Measurements from ENCODE around the gene PIGU. TPM values are rescaled to one million over a fixed set of nuclear protein-coding genes. Genes with fewer than 3 reads are reported as not detected.

Gene PIGU
- total and polyA plus RNA-seq, 2 of the 13 experiments (the other 11 are each of a cell fraction or from before 2014, with no cell fraction given) = 45.5 to 231 TPM

- TF ChIP-seq CBX5 (CRISPR knock-in tag; IDR thresholded peaks at IDR 0.05; ENCODE audit: borderline replicate concordance) (peak; percentile 92; the same call in 1 of the 2 replicates), PCBP1 (IDR thresholded peaks at IDR 0.05; ENCODE audit: borderline replicate concordance, low read depth, low read length) (no peak), RAD51 (IDR thresholded peaks at IDR 0.05; ENCODE audit: borderline replicate concordance) (no peak), ZNF430 (CRISPR knock-in tag; IDR thresholded peaks at IDR 0.05) (no peak), ZNF580 (CRISPR knock-in tag; IDR thresholded peaks at IDR 0.05; ENCODE audit: borderline replicate concordance, low read depth) (peak; percentile 93), ZNF33B (CRISPR knock-in tag; IDR thresholded peaks at IDR 0.05) (no peak), ZNF672 (CRISPR knock-in tag; IDR thresholded peaks at IDR 0.05) (no peak), YEATS2 (CRISPR knock-in tag; IDR thresholded peaks at IDR 0.05; ENCODE audit: borderline replicate concordance) (peak; percentile 77; the same call in 1 of the 2 replicates), RFX5 (IDR thresholded peaks at IDR 0.05; ENCODE audit: low read depth, low read length) (peak; percentile 82), ZNF496 (CRISPR knock-in tag; IDR thresholded peaks at IDR 0.05; ENCODE audit: insufficient replicate concordance) (no peak), TAF15 (IDR thresholded peaks at IDR 0.05; ENCODE audit: low read depth, low read length, poor library complexity, severe bottlenecking) (no peak), MBD4 (IDR thresholded peaks at IDR 0.05; ENCODE audit: borderline replicate concordance, low read length) (no peak; the same call in 1 of the 2 replicates), SP1 (IDR thresholded peaks at IDR 0.05) (no peak), SP1 (CRISPR knock-in tag; IDR thresholded peaks at IDR 0.05) (no peak; the same call in 1 of the 2 replicates), ZNF644 (CRISPR knock-in tag; IDR thresholded peaks at IDR 0.05; ENCODE audit: low read depth) (peak; percentile 68), ESRRA (CRISPR knock-in tag; IDR thresholded peaks at IDR 0.05; ENCODE audit: low read depth) (peak; percentile 43; the same call in 1 of the 2 replicates), HOXA7 (CRISPR knock-in tag; IDR thresholded peaks at IDR 0.05) (no peak), PCBP2 (optimal IDR thresholded peaks at IDR 0.05; ENCODE audit: low read depth, low read length, poor library complexity, severe bottlenecking) (no peak), CBFB (CRISPR knock-in tag; IDR thresholded peaks at IDR 0.05) (peak; percentile 55; the same call in 1 of the 2 replicates), ZFAT (CRISPR knock-in tag; conservative IDR thresholded peaks at IDR 0.05) (no peak), U2AF1 (optimal IDR thresholded peaks at IDR 0.05; ENCODE audit: low read depth, low read length) (peak; percentile 86), KLF11 (CRISPR knock-in tag; IDR thresholded peaks at IDR 0.05) (peak; percentile 61; the same call in 1 of the 2 replicates), SRSF4 (IDR thresholded peaks at IDR 0.05; ENCODE audit: low read depth, low read length, poor library complexity, severe bottlenecking) (no peak), ATAD3A (CRISPR knock-in tag; IDR thresholded peaks at IDR 0.05) (no peak), PLRG1 (conservative IDR thresholded peaks at IDR 0.05) (no peak), HOXA5 (CRISPR knock-in tag; IDR thresholded peaks at IDR 0.05) (peak; percentile 69), KDM4B (CRISPR knock-in tag; IDR thresholded peaks at IDR 0.05) (peak; percentile 87; the same call in 1 of the 2 replicates), SETDB1 (CRISPR knock-in tag; IDR thresholded peaks at IDR 0.05; ENCODE audit: borderline replicate concordance) (no peak), KDM2A (CRISPR knock-in tag; IDR thresholded peaks at IDR 0.05; ENCODE audit: borderline replicate concordance, low read depth) (peak; percentile 80), HDAC2 (CRISPR knock-in tag; IDR thresholded peaks at IDR 0.05) (peak; percentile 89)
Observed at GRCh38 chr20:34525709-34526416, 151.0 kb downstream of the PIGU start (continued).
